RWPE1 (cell line): Measurements from ENCODE around the gene RAMAC.
"Not testable (repeated sequence)": the region's sequence is repeated elsewhere in the genome, so short reads cannot be mapped to it uniquely, and the experiment has no call there.

Experiments used
- CTCF ChIA-PET: fragments of 350-600 bp; sonication (Branson Sonifier 250); formaldehyde crosslinking; extraction: SDS; loops from one replicate; lab custom pipeline; 2021; lab: Yijun Ruan, JAX
- POLR2A ChIA-PET: fragments of 400-600 bp; formaldehyde crosslinking; extraction: SDS; loops from one replicate; lab custom pipeline; 2020; ENCODE audit warnings: antibody characterized with exemption; ENCODE audit not compliant: low non-redundant PET; lab: Yijun Ruan, JAX
- DNase-seq: peaks from one replicate; pipeline ENCODE4 v3.0.0; 2012; ENCODE audit warnings: low spot score
- H3K27ac ChIP-seq: fragments of 450-650 bp; 2 replicates; pipeline ENCODE4 v1.5.1; 2017
- CTCF ChIP-seq: fragments of 450-650 bp; conservative IDR thresholded peaks from 2 replicates; pipeline ENCODE4 v1.5.1; 2017; ENCODE audit warnings: low read depth, mild to moderate bottlenecking

RAMAC gene

GRCh38 chr15:83012076-83012426 lies 26.0 kb downstream of the RAMAC start:
- peak overlapping the region; percentile 88 for H3K27ac ChIP-seq
- ChIA-PET POLR2A (no interaction called here), CTCF (interaction anchor here (0.6 to 1.1 kb wide), 4 partner anchors 10 to 265 kb away, joined by 3 to 5 read pairs (median 4); no protein-coding TSS in a partner anchor)
- no peak for TF ChIP-seq CTCF
- no peak for DNase-seq

GRCh38 chr15:83012636-83013035 lies 26.6 kb downstream of the RAMAC start:
- DNase-seq: no peak
- ChIA-PET CTCF (interaction anchor here (1.1 kb wide), 1 partner anchor 9 kb away, joined by 5 read pairs; no protein-coding TSS in a partner anchor), POLR2A (no interaction called here)
- no peak overlapping the region for H3K27ac ChIP-seq
- no peak for TF ChIP-seq CTCF

GRCh38 chr15:83014205-83014653 lies 28.2 kb downstream of the RAMAC start:
- H3K27ac ChIP-seq: 0 out of 2 replicates have a peak overlapping the region, but pooled peaks have one; percentile 23
- no peak for DNase-seq
- CTCF ChIA-PET: interaction anchor here (0.7 kb wide), 2 partner anchors 49 to 558 kb away, joined by 4 read pairs; no protein-coding TSS in a partner anchor
- POLR2A ChIA-PET: interaction anchor here (0.6 kb wide), 1 partner anchor 479 kb away, joined by 3 read pairs; no protein-coding TSS in a partner anchor
- no peak for TF ChIP-seq CTCF

- no peak for DNase-seq
- CTCF ChIA-PET: no interaction called here
- no peak for TF ChIP-seq CTCF
- POLR2A ChIA-PET: no interaction called here
- H3K27ac ChIP-seq: no peak overlapping the region
Observed at GRCh38 chr15:83015361-83015760, 29.4 kb downstream of the RAMAC start.

- no peak for DNase-seq
- H3K27ac ChIP-seq: no peak overlapping the region
- CTCF ChIA-PET: no interaction called here
- TF ChIP-seq CTCF: no peak
- POLR2A ChIA-PET: no interaction called here
Observed at GRCh38 chr15:83016906-83017305, 30.9 kb downstream of the RAMAC start.

- POLR2A ChIA-PET: interaction anchor here (0.5 kb wide), 1 partner anchor 156 kb away, joined by 4 read pairs; no protein-coding TSS in a partner anchor
- CTCF ChIA-PET: no interaction called here
- H3K27ac ChIP-seq: no peak overlapping the region
- no peak for DNase-seq
- TF ChIP-seq CTCF: no peak
Observed at GRCh38 chr15:83018436-83018835, 32.4 kb downstream of the RAMAC start.

GRCh38 chr15:83030021-83030420 lies 44.0 kb downstream of the RAMAC start:
- TF ChIP-seq CTCF: no peak
- H3K27ac ChIP-seq: no peak overlapping the region
- ChIA-PET CTCF (no interaction called here), POLR2A (no interaction called here)
- DNase-seq: peak; percentile 51

GRCh38 chr15:83031234-83031633 lies 45.2 kb downstream of the RAMAC start:
- POLR2A ChIA-PET, DNase-seq, CTCF ChIA-PET, H3K27ac ChIP-seq: not testable (repeated sequence)
